ENCODE data around the gene TAX1BP1. TPM values are rescaled to one million over a fixed set of nuclear protein-coding genes. Genes with fewer than 3 reads are reported as not detected.

The TAX1BP1 gene
- total and polyA plus RNA-seq, 2 of the 13 experiments (the other 11 are each of a cell fraction or from before 2014, with no cell fraction given): 95.2 to 98.9 TPM

- no peak for DNase-seq (ENCODE audit: low spot score)
- no peak for FAIRE-seq
- intact Hi-C loops (cut with micrococcal nuclease; ENCODE audit: unreplicated experiment) (no loop called here), in situ Hi-C loops (cut with HindIII; ENCODE audit: extremely low pct_ligation_motif_present, low pct_unique_long_range_greater_than_20kb) (no loop called here)
- H3K4me2 ChIP-seq (ENCODE audit: low read depth, low read length): no peak overlapping the region
- H3K79me2 ChIP-seq (ENCODE audit: insufficient read depth, low read length): peaks cover 47% of the 10 kb centered on the region
- peaks cover 10% of the 10 kb centered on the region for H4K20me1 ChIP-seq (ENCODE audit: insufficient read depth, low read length)
- 95% methylated on average over 4 of the region's 4 CpGs for WGBS (ENCODE audit: low lambda C conversion rate)
- BruUV-seq (replicated peaks): no TSS peak
- peaks cover 43% of the 10 kb centered on the region for H3K4me1 ChIP-seq (ENCODE audit: insufficient read depth, low read length)
- no peak overlapping the region for H2AFZ ChIP-seq (ENCODE audit: low read length)
- CTCF ChIA-PET (ENCODE audit: low intra/inter-chr PET ratio, low total read pairs): no interaction called here
- POLR2A ChIA-PET: no interaction called here
- no peak overlapping the region for H3K4me3 ChIP-seq (replicated peaks in 1 of 3; ENCODE audit: insufficient read depth in 1 of 3, low read depth in 2 of 3, low read length in 3 of 3)
- H3K9me3 ChIP-seq (ENCODE audit: low read length): no peaks in the 10 kb centered on the region
- H3K9ac ChIP-seq (ENCODE audit: insufficient read depth, low read depth, low read length): no peak overlapping the region
- H3K36me3 ChIP-seq (replicated peaks in 1 of 2; ENCODE audit: control insufficient read depth in 1 of 2, insufficient read depth in 2 of 2, low read length in 2 of 2): peaks cover 2 to 39% of the 10 kb centered on the region in 2 experiments
- no peak for ATAC-seq
- no peak for TF ChIP-seq MTERF4 (CRISPR knock-in tag; IDR thresholded peaks at IDR 0.05)
- TF ChIP-seq DPF2 (CRISPR knock-in tag; IDR thresholded peaks at IDR 0.05; ENCODE audit: borderline replicate concordance, low read depth): no peak
- TF ChIP-seq ARID5B (CRISPR knock-in tag; IDR thresholded peaks at IDR 0.05): no peak
- no peak for TF ChIP-seq ZNF20 (CRISPR knock-in tag; IDR thresholded peaks at IDR 0.05)
- TF ChIP-seq ARNT (IDR thresholded peaks at IDR 0.05): no peak
- no peak for TF ChIP-seq KMT2B (CRISPR knock-in tag; IDR thresholded peaks at IDR 0.05)
- TF ChIP-seq KAT7 (CRISPR knock-in tag; IDR thresholded peaks at IDR 0.05; ENCODE audit: borderline replicate concordance): no peak
- no peak for TF ChIP-seq ZBTB1 (CRISPR knock-in tag; IDR thresholded peaks at IDR 0.05; ENCODE audit: borderline replicate concordance)
- TF ChIP-seq ZNF775 (CRISPR knock-in tag; IDR thresholded peaks at IDR 0.05; ENCODE audit: borderline replicate concordance): no peak
- TF ChIP-seq MAZ (IDR thresholded peaks at IDR 0.05; ENCODE audit: borderline replicate concordance, low read depth, low read length): no peak
- no peak for TF ChIP-seq MAZ (CRISPR knock-in tag; IDR thresholded peaks at IDR 0.05; ENCODE audit: low read depth)
- TF ChIP-seq SYNCRIP (IDR thresholded peaks at IDR 0.05; ENCODE audit: insufficient read depth, low read depth, low read length): no peak
- TF ChIP-seq NFYC (CRISPR knock-in tag; IDR thresholded peaks at IDR 0.05): no peak
- TF ChIP-seq, protein P1, sequence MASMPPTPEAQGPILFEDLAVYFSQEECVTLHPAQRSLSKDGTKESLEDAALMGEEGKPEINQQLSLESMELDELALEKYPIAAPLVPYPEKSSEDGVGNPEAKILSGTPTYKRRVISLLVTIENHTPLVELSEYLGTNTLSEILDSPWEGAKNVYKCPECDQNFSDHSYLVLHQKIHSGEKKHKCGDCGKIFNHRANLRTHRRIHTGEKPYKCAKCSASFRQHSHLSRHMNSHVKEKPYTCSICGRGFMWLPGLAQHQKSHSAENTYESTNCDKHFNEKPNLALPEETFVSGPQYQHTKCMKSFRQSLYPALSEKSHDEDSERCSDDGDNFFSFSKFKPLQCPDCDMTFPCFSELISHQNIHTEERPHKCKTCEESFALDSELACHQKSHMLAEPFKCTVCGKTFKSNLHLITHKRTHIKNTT (CRISPR knock-in tag; IDR thresholded peaks at IDR 0.05): no peak
- TF ChIP-seq RFX5 (IDR thresholded peaks at IDR 0.05; ENCODE audit: low read depth, low read length): no peak
- no peaks in the 10 kb centered on the region for H3K27me3 ChIP-seq (ENCODE audit: control insufficient read depth in 1 of 2, insufficient read depth in 2 of 2, low read length in 2 of 2)
- no peak overlapping the region for H3K27ac ChIP-seq (ENCODE audit: extremely low read length, insufficient read depth, low read length)
Observed at GRCh38 chr7:27747589-27748368, 7.8 kb downstream of the TAX1BP1 start.
